22Rv1 (cell line): Measurements from ENCODE around the gene DNMT3B.

Source experiments
- CTCF ChIP-seq: fragments of 450-650 bp; IDR thresholded peaks from 2 replicates; pipeline ENCODE4 v1.5.1; 2017; ENCODE audit warnings: mild to moderate bottlenecking
- ZFX ChIP-seq: fragments of 450-650 bp; IDR thresholded peaks from 2 replicates; pipeline ENCODE4 v1.6.1; 2017; ENCODE audit warnings: antibody characterized with exemption, borderline replicate concordance

DNA sequence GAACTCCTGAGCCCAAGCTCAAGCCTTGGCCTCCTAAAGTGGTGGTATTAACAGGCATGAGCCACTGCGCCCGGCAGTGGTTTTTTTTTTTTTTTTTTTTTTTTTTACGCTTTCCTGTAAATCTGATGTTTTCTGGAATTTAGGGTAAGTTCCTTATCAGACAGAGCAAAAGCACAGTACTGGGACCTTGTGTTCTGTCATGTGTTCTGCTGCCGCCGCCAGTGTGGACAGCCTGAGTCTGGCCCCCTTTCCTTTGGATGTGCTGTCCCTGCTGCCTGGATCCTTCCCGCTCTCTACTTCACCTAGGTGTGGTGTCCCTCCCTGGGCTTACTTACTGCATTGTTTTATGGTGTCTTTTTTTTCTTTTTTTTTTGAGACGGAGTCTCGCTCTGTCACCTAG is 11.7 kb downstream of the DNMT3B start:
- TF ChIP-seq CTCF (no peak), ZFX (no peak)
